Liver (tissue), 9 donors: ENCODE results near the gene VASH2. TPM values are rescaled to one million over a fixed set of nuclear protein-coding genes. Genes with fewer than 3 reads are reported as not detected.
"Not testable (repeated sequence)": the region's sequence is repeated elsewhere in the genome, so short reads cannot be mapped to it uniquely, and the experiment has no call there.

ENCODE experiments used
- DNase-seq: peaks from one replicate; pipeline ENCODE4 v3.0.0-alpha.2; 2017; ENCODE audit warnings: low spot score
- H3K27ac ChIP-seq, 2 donors: one replicate each; pipeline ENCODE4 v1.7.0; 2013; ENCODE audit warnings: inconsistent platforms in 2 of 2, low read length in 2 of 2, control low read depth in 1 of 2, low read depth in 1 of 2, mild to moderate bottlenecking in 1 of 2
- H3K27me3 ChIP-seq, 4 donors: one replicate each; pipeline versions ENCODE4 v1.6.1 to v1.7.0; 2013; ENCODE audit warnings: low read length in 3 of 4, inconsistent platforms in 1 of 4, mild to moderate bottlenecking in 1 of 4, moderate library complexity in 1 of 4; ENCODE audit not compliant: control insufficient read depth in 4 of 4, insufficient read depth in 4 of 4
- H3K36me3 ChIP-seq, 4 donors: one replicate each; pipeline versions ENCODE4 v1.6.1 to v1.7.0; 2013; ENCODE audit warnings: low read length in 3 of 4, mild to moderate bottlenecking in 3 of 4, low read depth in 1 of 4, moderate library complexity in 1 of 4; ENCODE audit not compliant: control insufficient read depth in 4 of 4, insufficient read depth in 3 of 4
- H3K4me1 ChIP-seq, 4 donors: one replicate each; pipeline versions ENCODE4 v1.6.1 to v1.7.0; 2013; ENCODE audit warnings: low read length in 3 of 4, mild to moderate bottlenecking in 3 of 4, moderate library complexity in 1 of 4; ENCODE audit not compliant: control insufficient read depth in 4 of 4, insufficient read depth in 4 of 4
- H3K4me3 ChIP-seq, 3 donors: one replicate each; pipeline versions ENCODE4 v1.6.1 to v1.7.0; 2013; ENCODE audit warnings: low read length in 3 of 3, control low read depth in 1 of 3, low read depth in 1 of 3, mild to moderate bottlenecking in 1 of 3
- H3K9ac ChIP-seq, 2 donors: one replicate each; pipeline ENCODE4 v1.7.0; 2013; ENCODE audit warnings: low read length in 2 of 2, mild to moderate bottlenecking in 2 of 2, moderate library complexity in 2 of 2, control low read depth in 1 of 2, low read depth in 1 of 2
- H3K9me3 ChIP-seq, 4 donors: one replicate each; pipeline versions ENCODE4 v1.6.1 to v1.7.0; 2013; ENCODE audit warnings: low read length in 3 of 4; ENCODE audit not compliant: control insufficient read depth in 4 of 4
- ATF3 ChIP-seq: IDR thresholded peaks from 2 replicates; pipeline ENCODE4 v1.6.1; 2016; ENCODE audit warnings: antibody characterized with exemption
- CTCF ChIP-seq: fragments of 150-350 bp; IDR thresholded peaks from 2 replicates; pipeline ENCODE4 v1.5.1; 2017; ENCODE audit warnings: improper control_type of control experiment, low read depth, low read length; ENCODE audit not compliant: missing input control
- EGR1 ChIP-seq, 2 donors: IDR thresholded peaks; 2 replicates each; pipeline ENCODE4 v1.6.1; 2016 to 2018; ENCODE audit warnings: antibody characterized with exemption in 2 of 2, low read depth in 2 of 2
- FOXA1 ChIP-seq: IDR thresholded peaks from 2 replicates; pipeline ENCODE4 v1.6.1; 2016; ENCODE audit warnings: antibody characterized with exemption
- FOXA2 ChIP-seq: IDR thresholded peaks from 2 replicates; pipeline ENCODE4 v1.6.1; 2016; ENCODE audit warnings: antibody characterized with exemption
- GABPA ChIP-seq, 2 donors: IDR thresholded peaks in 1 of 2; conservative IDR thresholded peaks in 1 of 2; 2 replicates each; pipeline ENCODE4 v1.6.1; 2016; ENCODE audit warnings: antibody characterized with exemption in 2 of 2, mild to moderate bottlenecking in 1 of 2, moderate library complexity in 1 of 2
- HNF4A ChIP-seq, 2 donors: conservative IDR thresholded peaks; 2 replicates each; pipeline ENCODE4 v1.6.1; 2016; ENCODE audit warnings: antibody characterized with exemption in 2 of 2, mild to moderate bottlenecking in 2 of 2
- HNF4G ChIP-seq: IDR thresholded peaks from 2 replicates; pipeline ENCODE4 v1.6.1; 2016; ENCODE audit warnings: antibody characterized with exemption
- JUND ChIP-seq, 2 donors: IDR thresholded peaks; 2 replicates each; pipeline ENCODE4 v1.6.1; 2016; ENCODE audit warnings: antibody characterized with exemption in 2 of 2
- MAX ChIP-seq: IDR thresholded peaks from 2 replicates; pipeline ENCODE4 v1.6.1; 2016; ENCODE audit warnings: antibody characterized with exemption
- NR2F2 ChIP-seq: IDR thresholded peaks from 2 replicates; pipeline ENCODE4 v1.6.1; 2016; ENCODE audit warnings: antibody characterized with exemption
- RAD21 ChIP-seq, 2 donors: IDR thresholded peaks; 2 replicates each; pipeline ENCODE4 v1.6.1; 2016; ENCODE audit warnings: antibody characterized with exemption in 2 of 2, mild to moderate bottlenecking in 2 of 2
- REST ChIP-seq: IDR thresholded peaks from 2 replicates; pipeline ENCODE4 v1.6.1; 2016; ENCODE audit warnings: antibody characterized with exemption, mild to moderate bottlenecking
- SP1 ChIP-seq: IDR thresholded peaks from 2 replicates; pipeline ENCODE4 v1.6.1; 2018; ENCODE audit warnings: antibody characterized with exemption, mild to moderate bottlenecking
- TAF1 ChIP-seq: conservative IDR thresholded peaks from 2 replicates; pipeline ENCODE4 v1.6.1; 2016; ENCODE audit warnings: antibody characterized with exemption, mild to moderate bottlenecking
- ZBTB33 ChIP-seq: IDR thresholded peaks from 2 replicates; pipeline ENCODE4 v1.6.1; 2016; ENCODE audit warnings: antibody characterized with exemption
- WGBS: extraction: QIAGEN DNeasy Blood & Tissue Kit; methylation state at CpG from one replicate; pipeline ENCODE4 v1.1.7; 2013; 5-methylcytosine and 5-hydroxymethylcytosine counted together
- polyA plus RNA-seq, 2 donors: library from polyadenylated mRNA; stranded (reverse) in 1 of 2; unstranded in 1 of 2; fragments of 200-250 nt in 1 of 2; fragments of >200 nt in 1 of 2; fragmentation: Nextera tagmentation in 1 of 2; extraction: Ambion mirVana in 1 of 2; gene quantifications; one replicate each; pipeline versions ENCODE4 v1.2.1 to v1.2.3, GENCODE V29; 2013 to 2015
- total RNA-seq, 2 donors: library from RNA; depleted of rRNA; stranded (reverse); fragments of >200 nt; gene quantifications; one replicate each; pipeline ENCODE4 v1.2.3, GENCODE V29; 2014
- donor health status: healthy.
- donor health status: healthy.
- donor health status: healthy.
- donor health status: healthy.
- donor health status: healthy.

VASH2 gene
- total and polyA plus RNA-seq, 4 donors, result 0.01 to 0.70 (median 0.23) TPM

GRCh38 chr1:213020016-213020415, 69.7 kb downstream of the VASH2 start:
- no peak overlapping the region for H3K27ac ChIP-seq
- no peak for DNase-seq
- no peaks in the 10 kb centered on the region for H3K9me3 ChIP-seq
- TF ChIP-seq FOXA1 (no peak), ATF3 (no peak), RAD21 (IDR thresholded peaks at IDR 0.05) (no peak), CTCF (no peak), JUND (IDR thresholded peaks at IDR 0.05) (no peak), ZBTB33 (no peak), TAF1 (no peak), EGR1 (IDR thresholded peaks at IDR 0.05; ENCODE audit: low read depth in 2 of 2) (no peak), SP1 (no peak), FOXA2 (no peak), HNF4G (no peak), GABPA (IDR thresholded peaks at IDR 0.05 in 1 of 2, conservative IDR thresholded peaks at IDR 0.05 in 1 of 2) (no peak), MAX (no peak), NR2F2 (no peak), REST (no peak), HNF4A (conservative IDR thresholded peaks at IDR 0.05) (no peak)
- 96% methylated on average over 3 of the region's 3 CpGs for WGBS
- H3K9ac ChIP-seq, result no peak overlapping the region
- H3K4me3 ChIP-seq, result no peak overlapping the region
- no peaks in the 10 kb centered on the region for H3K4me1 ChIP-seq
- no peaks in the 10 kb centered on the region for H3K36me3 ChIP-seq
- no peaks in the 10 kb centered on the region for H3K27me3 ChIP-seq

GRCh38 chr1:213027024-213027423, 76.7 kb downstream of the VASH2 start:
- DNase-seq, H3K9ac ChIP-seq: not testable (repeated sequence)

More at GRCh38 chr1:213027024-213027423, 76.7 kb downstream of the VASH2 start:
- WGBS, result 80% methylated on average over 3 of the region's 3 CpGs
- H3K9me3 ChIP-seq, H3K4me3 ChIP-seq, H3K27me3 ChIP-seq, H3K4me1 ChIP-seq, H3K27ac ChIP-seq, H3K36me3 ChIP-seq: not testable (repeated sequence)
